HG03139 (cell line): ENCODE measurements around the gene BCO1.

Experiments used
- ATAC-seq: cut with Tn5 transposase; IDR thresholded peaks from one replicate; pipeline ENCODE4 v1.9.1; 2021; ENCODE audit not compliant: unreplicated experiment

BCO1 gene

GRCh38 chr16:81273223-81273950 lies 34.9 kb downstream of the BCO1 start:
- ATAC-seq: no peak

DNA sequence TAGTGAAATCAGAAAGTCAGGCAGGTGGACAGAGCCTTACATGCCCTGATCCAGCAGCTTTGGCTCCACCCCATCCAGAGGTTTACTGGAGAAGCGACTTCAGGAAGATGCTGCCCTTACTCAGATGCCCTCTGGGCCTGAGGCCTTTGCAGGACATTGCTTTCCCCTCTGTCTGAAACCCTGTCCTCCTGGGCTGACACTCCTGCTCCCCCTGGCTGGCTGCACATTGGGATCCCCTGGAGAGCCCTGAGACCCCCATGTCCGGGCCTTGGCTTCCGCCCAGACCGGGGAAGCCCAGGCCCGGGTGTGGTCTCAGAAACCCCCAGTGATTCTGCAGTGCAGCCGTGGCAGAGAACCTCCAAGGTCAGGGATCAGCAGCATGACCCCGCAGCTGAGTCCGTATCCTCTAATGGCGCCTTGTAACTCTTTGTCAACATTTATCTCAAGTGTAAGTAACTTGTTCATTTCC lies 36.6 kb downstream of the BCO1 start:
- no peak for ATAC-seq

GRCh38 chr16:81275795-81276194 lies 37.3 kb downstream of the BCO1 start:
- ATAC-seq: no peak

DNA sequence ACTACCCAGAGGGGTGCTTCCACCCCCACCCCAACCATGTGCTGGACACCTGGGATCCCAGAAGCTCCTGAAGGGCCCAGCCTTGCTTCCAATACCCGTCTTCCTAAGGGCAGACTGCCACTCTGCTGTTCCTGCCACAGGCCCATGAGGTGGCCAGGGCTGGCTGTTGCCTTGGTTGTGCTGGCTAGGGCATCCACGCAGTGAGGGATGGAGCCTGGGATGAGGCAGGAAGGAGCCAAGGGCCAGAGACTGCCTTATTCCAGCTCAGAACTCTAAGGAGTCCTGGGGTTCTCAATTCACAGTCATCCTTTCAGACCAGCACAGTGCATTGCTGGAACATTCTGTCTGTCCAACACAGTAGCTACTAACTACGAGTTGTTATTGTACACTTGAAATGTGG lies 37.8 kb downstream of the BCO1 start:
- ATAC-seq: no peak

GRCh38 chr16:81277541-81278080 lies 39.1 kb downstream of the BCO1 start:
- no peak for ATAC-seq

- no peak for ATAC-seq
Observed at GRCh38 chr16:81278526-81278925, 40.0 kb downstream of the BCO1 start.

GRCh38 chr16:81279392-81279791 lies 40.9 kb downstream of the BCO1 start:
- no peak for ATAC-seq

DNA sequence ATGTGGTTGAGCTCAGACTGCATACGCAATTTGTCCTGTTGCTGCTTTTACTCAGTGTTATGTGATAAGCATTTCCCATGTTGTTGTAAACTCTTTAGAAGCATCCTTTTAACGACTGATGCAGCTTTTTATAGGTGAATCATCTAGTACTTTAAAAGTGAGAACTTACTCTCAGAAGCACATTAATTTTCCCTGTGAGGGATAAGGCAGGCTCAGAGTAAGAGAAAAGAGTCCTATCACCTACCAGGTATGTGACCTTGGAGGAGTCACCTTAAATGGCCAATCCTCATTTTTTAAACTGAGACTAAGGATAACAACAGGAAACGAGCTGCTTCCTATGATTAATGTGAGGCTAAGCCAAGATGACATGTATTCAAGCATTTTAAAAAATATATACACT lies 41.9 kb downstream of the BCO1 start:
- no peak for ATAC-seq

GRCh38 chr16:81283044-81283443 lies 44.6 kb downstream of the BCO1 start:
- ATAC-seq: no peak

DNA sequence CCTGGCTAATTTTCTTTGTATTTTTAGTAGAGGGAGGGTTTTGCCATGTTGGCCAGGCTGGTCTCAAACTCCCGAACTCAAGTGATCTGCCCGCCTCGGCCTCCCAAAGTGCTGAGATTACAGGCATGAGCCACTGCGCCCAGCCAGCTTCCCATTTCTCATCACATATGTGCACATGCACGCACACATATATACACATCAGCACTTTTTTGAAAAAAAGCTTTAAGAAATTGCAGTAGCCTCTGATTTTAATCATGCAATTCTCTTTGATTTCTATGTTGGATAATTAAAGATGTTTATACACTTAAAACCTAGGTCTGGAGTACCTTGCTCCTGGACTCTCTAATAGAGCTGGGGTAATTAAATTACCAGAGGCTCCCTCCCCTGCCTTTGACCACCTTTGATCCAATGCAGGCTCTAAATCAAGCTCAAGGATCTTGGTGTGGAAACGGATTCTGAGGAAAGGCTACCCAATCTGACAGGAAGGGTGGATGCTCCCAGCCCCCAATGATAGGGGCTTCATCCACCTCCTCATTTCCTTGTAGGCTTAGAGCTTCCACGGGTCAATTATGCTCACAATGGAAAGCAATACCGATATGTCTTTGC lies 46.6 kb downstream of the BCO1 start:
- ATAC-seq: no peak

DNA sequence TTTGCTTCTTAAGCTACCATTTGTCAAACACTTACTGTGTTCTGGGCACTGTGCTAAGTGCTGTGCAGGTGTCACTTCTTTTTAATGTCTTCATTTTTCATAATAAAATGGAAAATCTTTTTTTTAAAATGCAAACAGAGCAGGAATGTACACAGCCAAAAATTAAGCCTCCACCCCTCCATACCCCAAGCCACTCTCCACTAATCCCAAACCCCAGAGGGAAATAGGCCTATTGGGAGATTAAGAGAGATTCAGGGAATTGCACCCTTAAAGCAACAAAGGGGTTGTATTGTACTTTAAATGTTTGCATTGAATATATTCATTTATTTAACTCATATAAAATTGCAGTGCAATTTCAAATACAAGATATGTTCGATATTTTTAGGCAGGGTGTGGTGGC lies 47.7 kb downstream of the BCO1 start:
- ATAC-seq: no peak

- ATAC-seq: no peak
Observed at GRCh38 chr16:81291117-81291516, 52.6 kb downstream of the BCO1 start.

DNA sequence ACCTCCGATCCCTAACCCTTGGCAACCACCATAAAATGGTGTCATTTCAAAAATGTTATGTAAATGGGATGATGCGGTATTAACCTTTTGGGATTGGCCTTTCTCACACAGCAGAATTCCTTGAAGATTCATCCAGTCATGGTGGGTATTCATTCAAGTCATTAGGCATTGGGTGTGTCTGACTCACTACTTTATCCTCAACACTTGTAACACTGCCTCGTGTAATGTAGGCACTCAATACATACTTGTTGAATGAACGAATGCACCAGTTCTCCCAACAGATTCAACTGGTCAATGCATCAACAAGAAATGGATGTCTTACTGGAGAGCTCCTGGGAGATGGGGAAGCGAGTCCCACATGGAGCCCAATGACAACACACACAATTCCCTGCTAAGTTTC lies 54.4 kb downstream of the BCO1 start:
- no peak for ATAC-seq

- ATAC-seq: no peak
Observed at GRCh38 chr16:81293909-81294802, 55.7 kb downstream of the BCO1 start.

GRCh38 chr16:81296631-81297030 lies 58.1 kb downstream of the BCO1 start:
- no peak for ATAC-seq

DNA sequence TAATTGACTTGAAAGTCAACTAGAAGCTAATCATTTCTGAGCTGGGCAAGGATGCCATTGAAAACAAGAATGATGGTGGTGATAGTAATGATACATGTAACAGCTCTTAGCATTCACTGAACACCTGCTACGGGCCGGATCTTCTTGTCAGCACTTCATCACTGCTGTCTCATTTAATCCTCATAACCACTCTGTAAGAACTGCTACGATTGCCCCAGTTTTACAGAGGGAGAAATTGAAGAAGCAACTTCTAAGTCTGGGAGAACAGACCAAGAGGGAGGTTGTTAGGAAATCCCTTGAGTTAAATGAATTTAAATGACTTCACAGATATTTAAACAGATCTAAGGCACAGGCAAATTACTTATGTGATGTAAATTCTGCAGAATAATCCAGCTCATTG lies 69.3 kb downstream of the BCO1 start:
- ATAC-seq: no peak

DNA sequence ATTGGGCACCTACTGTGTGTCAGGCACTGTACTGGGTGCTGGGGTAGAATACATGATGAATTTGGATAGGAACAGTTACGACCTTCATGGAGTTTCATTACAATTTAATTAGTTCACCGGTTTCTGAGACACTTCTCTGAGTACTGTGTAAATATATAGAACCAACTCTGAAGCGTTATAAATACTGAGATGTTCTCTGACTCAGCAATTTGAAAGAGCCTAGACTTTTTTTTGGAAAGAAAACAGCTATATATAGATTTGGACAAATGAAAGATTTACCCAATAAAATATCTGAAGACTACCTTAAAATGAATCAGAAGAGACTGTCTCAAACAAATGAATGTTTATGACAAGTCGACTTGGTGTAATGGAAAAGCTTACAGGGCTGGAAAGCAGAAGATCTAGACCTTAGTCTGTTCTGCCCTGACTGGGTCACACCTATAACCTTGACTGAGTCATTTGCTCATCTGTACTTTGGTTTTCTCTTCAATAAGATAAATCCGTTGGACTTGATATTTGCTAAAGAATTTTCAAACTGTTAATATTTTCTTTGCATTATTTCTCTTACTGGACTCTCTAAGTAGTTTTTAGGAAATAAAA lies 71.7 kb downstream of the BCO1 start:
- no peak for ATAC-seq

DNA sequence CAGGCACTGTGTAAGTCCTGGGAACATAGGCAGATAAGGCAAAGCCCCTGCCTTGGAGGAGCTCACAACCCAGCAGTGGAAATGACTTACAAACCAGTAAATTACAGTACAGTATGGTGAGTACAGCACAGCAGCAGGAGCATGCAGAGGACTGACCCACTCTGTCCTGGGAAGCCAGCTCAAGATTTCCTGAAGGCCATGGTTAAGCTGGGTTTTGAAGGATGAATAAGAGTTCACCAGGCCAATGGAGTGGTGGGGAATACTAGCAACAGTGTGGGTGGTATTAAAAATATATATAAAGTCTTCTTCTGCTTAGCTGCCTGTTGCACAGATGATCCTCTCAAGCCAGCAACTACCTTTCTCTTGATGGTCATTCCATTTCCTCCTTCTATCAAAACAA lies 73.3 kb downstream of the BCO1 start:
- no peak for ATAC-seq

DNA sequence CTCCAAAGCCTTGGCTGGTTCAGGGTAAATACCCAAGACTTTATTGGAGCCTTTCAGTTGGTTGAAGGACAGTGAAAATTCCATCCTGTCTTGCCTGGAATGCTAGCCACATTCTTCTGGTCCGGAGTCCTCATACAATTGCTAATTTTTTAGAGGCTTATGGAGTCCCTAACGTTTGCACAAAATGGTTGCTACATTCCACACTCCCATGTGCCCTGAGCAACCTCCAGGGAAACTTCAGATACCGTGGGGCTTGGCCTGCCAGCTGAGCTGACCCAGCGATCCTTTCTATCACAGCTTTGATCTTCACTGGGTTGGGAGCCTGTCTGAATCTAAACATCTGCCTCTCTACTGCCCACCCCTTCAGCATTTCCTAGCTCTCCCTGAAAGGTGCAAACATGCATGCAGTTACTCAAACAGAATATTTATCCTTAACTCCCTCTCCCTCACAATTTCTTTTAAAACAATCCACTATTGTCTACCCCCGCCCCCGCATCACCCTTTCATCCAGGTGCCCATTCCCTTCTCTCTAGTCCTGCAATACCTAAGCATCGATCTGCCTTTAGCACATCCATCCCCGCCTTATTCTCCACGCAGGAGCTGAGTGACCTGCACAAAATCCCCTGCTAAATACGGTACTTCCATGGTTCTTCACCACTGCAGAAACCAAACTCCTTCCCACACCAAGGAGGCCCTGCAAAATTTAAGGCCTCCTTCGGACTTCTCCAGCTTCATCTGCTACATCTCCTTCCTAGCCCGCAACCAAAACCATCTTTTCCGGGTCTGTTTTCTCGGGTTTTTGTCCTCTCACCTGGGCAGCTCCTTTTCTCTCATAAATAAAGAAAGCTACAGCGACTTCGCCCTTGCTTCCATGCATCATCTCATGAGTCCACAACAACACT lies 75.5 kb downstream of the BCO1 start:
- ATAC-seq: no peak

GRCh38 chr16:81314603-81315270 lies 76.2 kb downstream of the BCO1 start, which contains the start of gene GAN:
GAN (plus strand) TSS chr16:81314962; CDS start chr16:81315114, 152 bp downstream.
- peak; percentile 95 for ATAC-seq
